HG03457 (cell line): Measurements from ENCODE around the gene KRT83.
A peak's percentile ranks its signal among the peaks of the same experiment; 100 is the strongest.
"Not testable (repeated sequence)": the region's sequence is repeated elsewhere in the genome, so short reads cannot be mapped to it uniquely, and the experiment has no call there.

ENCODE experiments used
- ATAC-seq: cut with Tn5 transposase; IDR thresholded peaks from one replicate; pipeline ENCODE4 v1.9.1; 2021; ENCODE audit warnings: moderate number of reproducible peaks; ENCODE audit not compliant: unreplicated experiment

KRT83 gene

GRCh38 chr12:52287816-52288805 is 33.1 kb downstream of the KRT83 start:
- ATAC-seq = peak; percentile 75

GRCh38 chr12:52286857-52287785 is 34.1 kb downstream of the KRT83 start:
- ATAC-seq = not testable (repeated sequence)

- ATAC-seq = no peak
Measured at GRCh38 chr12:52285851-52286530, 35.2 kb downstream of the KRT83 start.

GRCh38 chr12:52285172-52285745 is 35.9 kb downstream of the KRT83 start:
- no peak for ATAC-seq

- ATAC-seq = no peak
Measured at GRCh38 chr12:52284562-52285171, 36.5 kb downstream of the KRT83 start.

- no peak for ATAC-seq
Measured at GRCh38 chr12:52280796-52281560, 40.2 kb downstream of the KRT83 start.

GRCh38 chr12:52280319-52280795 is 40.8 kb downstream of the KRT83 start:
- no peak for ATAC-seq

- ATAC-seq = no peak
Measured at GRCh38 chr12:52279422-52280318, 41.5 kb downstream of the KRT83 start.

GRCh38 chr12:52278575-52279421 is 42.4 kb downstream of the KRT83 start:
- no peak for ATAC-seq

- no peak for ATAC-seq
Measured at GRCh38 chr12:52277486-52278245, 43.5 kb downstream of the KRT83 start.

GRCh38 chr12:52275686-52276085 is 45.5 kb downstream of the KRT83 start:
- ATAC-seq = no peak

GRCh38 chr12:52274521-52275120 is 46.6 kb downstream of the KRT83 start, which contains the start of gene KRT86:
Gene KRT86 (plus strand): TSS chr12:52274645. CDS start chr12:52301917, 27,272 bp downstream.
- no peak for ATAC-seq

- ATAC-seq = no peak
Measured at GRCh38 chr12:52271158-52271557, 50.0 kb downstream of the KRT83 start.

GRCh38 chr12:52270541-52271070 is 50.6 kb downstream of the KRT83 start:
- ATAC-seq = no peak

GRCh38 chr12:52268212-52268611 is 53.0 kb downstream of the KRT83 start:
- ATAC-seq = no peak

GRCh38 chr12:52267699-52268098 is 53.5 kb downstream of the KRT83 start:
- ATAC-seq = no peak
